Coronary artery (tissue), 2 donors: ENCODE measurements around the gene EPHB1.

ENCODE experiments used
- DNase-seq: peaks from one replicate; pipeline ENCODE4 v3.0.0-alpha.2; 2017; ENCODE audit warnings: low spot score
- H3K27ac ChIP-seq, 2 donors: fragments of 200-600 bp; sonication (generic); one replicate each; pipeline ENCODE4 v1.5.1; 2016 to 2019
- H3K4me3 ChIP-seq: fragments of 200-600 bp; sonication (generic); 2 replicates; pipeline ENCODE4 v1.5.1; 2016; ENCODE audit warnings: mild to moderate bottlenecking, moderate library complexity
- CTCF ChIP-seq: fragments of 200-600 bp; sonication (generic); IDR thresholded peaks from one replicate; pipeline ENCODE4 v1.5.1; 2019; ENCODE audit warnings: antibody characterized with exemption

Gene EPHB1

GRCh38 chr3:134978658-134979057 is 183.6 kb downstream of the EPHB1 start:
- Histone ChIP-seq H3K4me3 (no peak overlapping the region), H3K27ac (no peak overlapping the region)
- DNase-seq = peak; percentile 36
- TF ChIP-seq CTCF = no peak

- no peak for TF ChIP-seq CTCF
- Histone ChIP-seq H3K27ac (no peak overlapping the region), H3K4me3 (no peak overlapping the region)
- no peak for DNase-seq
Observed at GRCh38 chr3:134985864-134986715, 191.0 kb downstream of the EPHB1 start.

- no peak overlapping the region for H3K4me3 ChIP-seq
- no peak for DNase-seq
- TF ChIP-seq CTCF = no peak
- no peak overlapping the region for H3K27ac ChIP-seq
Observed at GRCh38 chr3:134988666-134989065, 193.6 kb downstream of the EPHB1 start.

- DNase-seq = no peak
- TF ChIP-seq CTCF = no peak
- no peak overlapping the region for H3K27ac ChIP-seq
- no peak overlapping the region for H3K4me3 ChIP-seq
Observed at GRCh38 chr3:134991003-134991402, 195.9 kb downstream of the EPHB1 start.

GRCh38 chr3:134991472-134992010 is 196.5 kb downstream of the EPHB1 start:
- TF ChIP-seq CTCF = no peak
- DNase-seq = no peak
- no peak overlapping the region for H3K4me3 ChIP-seq
- H3K27ac ChIP-seq = no peak overlapping the region

GRCh38 chr3:134992180-134992579 is 197.1 kb downstream of the EPHB1 start:
- no peak overlapping the region for H3K4me3 ChIP-seq
- no peak overlapping the region for H3K27ac ChIP-seq
- DNase-seq = no peak
- no peak for TF ChIP-seq CTCF

- H3K4me3 ChIP-seq = no peak overlapping the region
- no peak overlapping the region for H3K27ac ChIP-seq
- no peak for TF ChIP-seq CTCF
- no peak for DNase-seq
Observed at GRCh38 chr3:134992586-134992985, 197.5 kb downstream of the EPHB1 start.
